Vagina (tissue), 2 donors: ENCODE data around the gene LOXL4. TPM values are rescaled to one million over a fixed set of nuclear protein-coding genes. Genes with fewer than 3 reads are reported as not detected.

ENCODE experiments used
- DNase-seq, 2 donors: peaks; one replicate each; pipeline ENCODE4 v3.0.0-alpha.2; 2017; ENCODE audit errors: extremely low spot score in 2 of 2
- H3K27ac ChIP-seq: fragments of 200-600 bp; sonication (generic); one replicate; pipeline ENCODE4 v1.5.1; 2019
- H3K27me3 ChIP-seq: fragments of 200-600 bp; sonication (generic); one replicate; pipeline ENCODE4 v1.5.1; 2019
- H3K36me3 ChIP-seq, 2 donors: fragments of 200-600 bp; sonication (generic); one replicate each; pipeline ENCODE4 v1.5.1; 2017 to 2019
- H3K4me1 ChIP-seq: fragments of 200-600 bp; sonication (generic); one replicate; pipeline ENCODE4 v1.5.1; 2019
- H3K4me3 ChIP-seq, 2 donors: fragments of 200-600 bp; sonication (generic); 1 replicate in 1 of 2; 2 replicates in 1 of 2; pipeline ENCODE4 v1.5.1; 2016 to 2019
- H3K9me3 ChIP-seq: fragments of 200-600 bp; sonication (generic); one replicate; pipeline ENCODE4 v1.5.1; 2019
- POLR2A ChIP-seq, 2 donors: fragments of 450-650 bp; IDR thresholded peaks; one replicate each; pipeline ENCODE4 v1.6.1; 2017; ENCODE audit warnings: antibody characterized with exemption in 2 of 2, mild to moderate bottlenecking in 2 of 2, moderate library complexity in 2 of 2
- POLR2AphosphoS5 ChIP-seq, 2 donors: sonication (generic); formaldehyde crosslinking; IDR thresholded peaks; one replicate each; pipeline ENCODE4 v1.9.0; 2017; ENCODE audit warnings: antibody characterized with exemption in 2 of 2, mild to moderate bottlenecking in 2 of 2, low read depth in 1 of 2; ENCODE audit not compliant: insufficient read depth in 1 of 2
- intact Hi-C: fragments of 100-400 bp; cut with DNase I; formaldehyde crosslinking; loops from one replicate; pipeline ENCODE4 v1.15.1; 2023
- total RNA-seq: library from RNA; depleted of rRNA; stranded (reverse); fragments of >200 nt; gene quantifications from one replicate; pipeline ENCODE4 v1.2.3, GENCODE V29; 2016
- TF ChIP-seq, protein P1 (sequence below), 3 experiments: fragments of 450-650 bp in 2 of 3; fragments of 200-600 bp in 1 of 3; sonication (generic) in 1 of 3; IDR thresholded peaks; one replicate each; pipeline ENCODE4 v1.5.1; 2017 to 2019; ENCODE audit warnings: antibody characterized with exemption in 3 of 3, mild to moderate bottlenecking in 2 of 3, moderate library complexity in 2 of 3

LOXL4 gene
- total RNA-seq, 1 donor from 2014 or later: 5.2 TPM

DNA sequence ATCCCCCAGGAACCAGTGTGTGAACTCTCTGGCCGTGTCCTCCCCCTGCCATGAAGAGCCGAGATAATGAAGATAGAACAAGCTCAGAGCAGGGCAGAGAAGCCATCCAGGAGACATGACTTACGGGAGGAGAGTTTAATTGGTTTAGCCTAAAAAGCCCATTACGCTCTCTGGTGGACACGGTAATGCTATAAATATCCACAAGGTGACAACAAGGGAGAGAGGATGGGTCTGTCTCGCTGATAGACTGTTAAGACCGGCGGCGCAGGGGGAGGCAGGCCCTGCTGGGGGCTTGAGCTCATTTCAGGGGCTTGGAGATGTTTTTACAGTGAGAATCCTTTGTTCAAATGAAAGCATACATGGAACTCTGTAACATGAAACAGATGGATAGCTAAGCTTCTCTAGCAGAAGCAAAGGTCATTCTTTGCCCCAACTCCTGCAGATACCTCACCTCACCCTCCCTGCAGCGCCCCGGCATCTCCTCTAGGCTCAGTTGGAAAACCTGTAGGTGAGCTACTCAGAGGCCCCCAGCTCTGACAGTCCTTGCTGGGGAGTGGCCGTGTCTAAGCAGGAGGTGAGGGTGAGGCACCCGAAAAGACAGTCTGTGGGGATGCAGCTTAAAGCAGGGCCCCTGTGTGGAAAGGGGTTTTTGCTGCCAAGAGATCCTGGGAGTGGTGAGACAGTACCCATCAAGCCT is 40.8 kb upstream of the LOXL4 start:
- Histone ChIP-seq H3K4me1 (peaks cover 20% of the 10 kb centered on the region), H3K27ac (peak overlapping the region; percentile 62), H3K36me3 (no peaks in the 10 kb centered on the region), H3K9me3 (no peaks in the 10 kb centered on the region), H3K4me3 (peak overlapping the region; percentile 21 to 30), H3K27me3 (no peaks in the 10 kb centered on the region)
- TF ChIP-seq, protein P1, sequence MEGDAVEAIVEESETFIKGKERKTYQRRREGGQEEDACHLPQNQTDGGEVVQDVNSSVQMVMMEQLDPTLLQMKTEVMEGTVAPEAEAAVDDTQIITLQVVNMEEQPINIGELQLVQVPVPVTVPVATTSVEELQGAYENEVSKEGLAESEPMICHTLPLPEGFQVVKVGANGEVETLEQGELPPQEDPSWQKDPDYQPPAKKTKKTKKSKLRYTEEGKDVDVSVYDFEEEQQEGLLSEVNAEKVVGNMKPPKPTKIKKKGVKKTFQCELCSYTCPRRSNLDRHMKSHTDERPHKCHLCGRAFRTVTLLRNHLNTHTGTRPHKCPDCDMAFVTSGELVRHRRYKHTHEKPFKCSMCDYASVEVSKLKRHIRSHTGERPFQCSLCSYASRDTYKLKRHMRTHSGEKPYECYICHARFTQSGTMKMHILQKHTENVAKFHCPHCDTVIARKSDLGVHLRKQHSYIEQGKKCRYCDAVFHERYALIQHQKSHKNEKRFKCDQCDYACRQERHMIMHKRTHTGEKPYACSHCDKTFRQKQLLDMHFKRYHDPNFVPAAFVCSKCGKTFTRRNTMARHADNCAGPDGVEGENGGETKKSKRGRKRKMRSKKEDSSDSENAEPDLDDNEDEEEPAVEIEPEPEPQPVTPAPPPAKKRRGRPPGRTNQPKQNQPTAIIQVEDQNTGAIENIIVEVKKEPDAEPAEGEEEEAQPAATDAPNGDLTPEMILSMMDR (IDR thresholded peaks at IDR 0.05): no peak
- TF ChIP-seq POLR2A (IDR thresholded peaks at IDR 0.05) (no peak), POLR2AphosphoS5 (IDR thresholded peaks at IDR 0.05; ENCODE audit: insufficient read depth in 1 of 2, low read depth in 1 of 2) (no peak)
- intact Hi-C loops: loop anchor here (5.0 kb wide), 1 partner anchor 132 kb away; no protein-coding TSS in a partner anchor
- DNase-seq: no peak

GRCh38 chr10:98307916-98308541 is 40.0 kb upstream of the LOXL4 start:
- H3K4me1 ChIP-seq: peaks cover 14% of the 10 kb centered on the region
- no peak overlapping the region for H3K4me3 ChIP-seq
- DNase-seq: no peak
- H3K36me3 ChIP-seq: no peaks in the 10 kb centered on the region
- no peaks in the 10 kb centered on the region for H3K9me3 ChIP-seq
- H3K27me3 ChIP-seq: no peaks in the 10 kb centered on the region
- TF ChIP-seq POLR2AphosphoS5 (IDR thresholded peaks at IDR 0.05; ENCODE audit: insufficient read depth in 1 of 2, low read depth in 1 of 2) (no peak), POLR2A (IDR thresholded peaks at IDR 0.05) (no peak)
- TF ChIP-seq, protein P1 (IDR thresholded peaks at IDR 0.05): no peak
- peak overlapping the region; percentile 62 for H3K27ac ChIP-seq
- intact Hi-C loops: loop anchor here (5.0 kb wide), 1 partner anchor 131 kb away; no protein-coding TSS in a partner anchor

DNA sequence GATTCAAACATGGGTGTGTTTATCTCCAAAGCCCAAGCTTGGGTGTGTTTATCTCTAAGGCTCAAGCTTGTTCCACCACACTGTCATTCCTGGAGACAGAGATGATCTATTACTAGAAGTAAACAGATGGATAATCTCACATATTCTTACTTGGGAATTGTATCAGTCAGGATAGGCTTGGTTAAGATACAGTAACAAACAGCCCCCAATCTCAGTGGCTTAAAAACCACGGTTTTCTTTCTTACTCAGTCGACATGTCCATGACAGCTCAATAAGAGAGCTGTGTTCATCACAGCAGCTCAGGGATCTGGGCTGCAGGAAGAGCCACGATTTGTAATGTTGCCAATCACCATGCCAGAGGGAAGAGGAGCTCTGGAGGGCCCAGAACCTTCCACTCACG is 38.5 kb upstream of the LOXL4 start:
- no peak for DNase-seq
- Histone ChIP-seq H3K36me3 (no peaks in the 10 kb centered on the region), H3K4me3 (no peak overlapping the region), H3K27ac (no peak overlapping the region), H3K27me3 (no peaks in the 10 kb centered on the region), H3K4me1 (peaks cover 14% of the 10 kb centered on the region), H3K9me3 (no peaks in the 10 kb centered on the region)
- TF ChIP-seq POLR2AphosphoS5 (IDR thresholded peaks at IDR 0.05; ENCODE audit: insufficient read depth in 1 of 2, low read depth in 1 of 2) (no peak), POLR2A (IDR thresholded peaks at IDR 0.05) (no peak)
- TF ChIP-seq, protein P1 (IDR thresholded peaks at IDR 0.05): no peak
- intact Hi-C loops: loop anchor here (5.0 kb wide), 1 partner anchor 129 kb away; no protein-coding TSS in a partner anchor

DNA sequence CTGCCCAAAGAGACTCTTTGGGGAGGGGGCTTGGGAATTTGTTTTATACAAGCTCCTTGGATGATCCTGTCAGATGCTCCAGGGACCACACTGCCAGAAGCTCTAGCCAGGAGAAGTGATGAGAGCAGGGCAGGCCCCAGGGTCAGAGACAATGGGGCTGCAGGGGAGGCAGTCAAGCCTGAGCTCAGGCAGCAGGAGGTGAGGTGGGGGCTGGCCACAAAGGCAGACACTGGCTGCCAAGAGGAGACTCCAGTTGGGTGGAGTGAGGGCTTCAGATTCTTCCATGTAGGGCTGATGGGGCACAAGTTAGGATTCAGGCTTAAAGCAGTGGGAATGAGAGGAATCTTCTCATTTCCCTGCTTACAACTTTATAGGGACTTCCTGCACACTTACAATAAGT is 35.6 kb upstream of the LOXL4 start:
- H3K9me3 ChIP-seq: no peaks in the 10 kb centered on the region
- intact Hi-C loops: no loop called here
- DNase-seq: no peak
- H3K36me3 ChIP-seq: no peaks in the 10 kb centered on the region
- H3K27ac ChIP-seq: no peak overlapping the region
- TF ChIP-seq POLR2A (IDR thresholded peaks at IDR 0.05): no peak
- TF ChIP-seq POLR2AphosphoS5 (IDR thresholded peaks at IDR 0.05; ENCODE audit: insufficient read depth in 1 of 2, low read depth in 1 of 2): no peak
- TF ChIP-seq, protein P1 (IDR thresholded peaks at IDR 0.05): no peak
- peaks cover 5% of the 10 kb centered on the region for H3K4me1 ChIP-seq
- H3K27me3 ChIP-seq: no peaks in the 10 kb centered on the region
- no peak overlapping the region for H3K4me3 ChIP-seq
